ENCODE data around the gene CGB7.
"Not testable (repeated sequence)": the region's sequence is repeated elsewhere in the genome, so short reads cannot be mapped to it uniquely, and the experiment has no call there.

The CGB7 gene

GRCh38 chr19:49039736-49040135, 17.8 kb downstream of the CGB7 start:
- not testable (repeated sequence) for DNase-seq

GRCh38 chr19:49038557-49039276, 18.8 kb downstream of the CGB7 start:
- not testable (repeated sequence) for DNase-seq

GRCh38 chr19:49038111-49038510, 19.4 kb downstream of the CGB7 start:
- DNase-seq, result not testable (repeated sequence)

- DNase-seq, result not testable (repeated sequence)
Observed at GRCh38 chr19:49036815-49037214, 20.7 kb downstream of the CGB7 start, which contains the start of gene CGB1. Gene CGB1, minus strand, starts transcription at chr19:49036895. Its CDS starts 184 bp downstream, at chr19:49036711.

GRCh38 chr19:49031642-49032301, 25.8 kb downstream of the CGB7 start, which contains the start of gene CGB2:
Gene CGB2, plus strand, starts transcription at chr19:49031890. Its CDS starts 206 bp downstream, at chr19:49032096.
- DNase-seq, result not testable (repeated sequence)

- DNase-seq, result not testable (repeated sequence)
Observed at GRCh38 chr19:49030323-49030722, 27.2 kb downstream of the CGB7 start.

- DNase-seq, result not testable (repeated sequence)
Observed at GRCh38 chr19:49029749-49030148, 27.8 kb downstream of the CGB7 start.

GRCh38 chr19:49028686-49029085, 28.9 kb downstream of the CGB7 start:
- not testable (repeated sequence) for DNase-seq

GRCh38 chr19:49025599-49025998, 31.9 kb downstream of the CGB7 start:
- DNase-seq, result not testable (repeated sequence)

- DNase-seq, result not testable (repeated sequence)
Observed at GRCh38 chr19:49025088-49025487, 32.5 kb downstream of the CGB7 start.

- not testable (repeated sequence) for DNase-seq
Observed at GRCh38 chr19:49024233-49024632, 33.3 kb downstream of the CGB7 start, which contains the start of gene CGB3. Gene CGB3, minus strand, starts transcription at chr19:49024333. Its CDS starts 362 bp downstream, at chr19:49023971.

- DNase-seq, result no peak
Observed at GRCh38 chr19:49022116-49022515, 35.4 kb downstream of the CGB7 start.

- no peak for DNase-seq
Observed at GRCh38 chr19:49020931-49021895, 36.3 kb downstream of the CGB7 start.

- DNase-seq, result no peak
Observed at GRCh38 chr19:49020342-49020741, 37.2 kb downstream of the CGB7 start.

GRCh38 chr19:49019242-49019932, 38.2 kb downstream of the CGB7 start:
- DNase-seq, result peak; percentile 51

GRCh38 chr19:49018388-49019241, 38.9 kb downstream of the CGB7 start:
- DNase-seq, result not testable (repeated sequence)

- no peak for DNase-seq
Observed at GRCh38 chr19:49017666-49018351, 39.7 kb downstream of the CGB7 start.

GRCh38 chr19:49017041-49017665, 40.4 kb downstream of the CGB7 start, which contains the start of gene LHB:
Gene LHB, minus strand, starts transcription at chr19:49017091. Its CDS starts 10 bp downstream, at chr19:49017081.
- DNase-seq, result no peak

- DNase-seq, result no peak
Observed at GRCh38 chr19:49016067-49016839, 41.3 kb downstream of the CGB7 start.

Data from NCI-H2107 (cell line).